ENCODE results near the gene REL.

REL gene

DNA sequence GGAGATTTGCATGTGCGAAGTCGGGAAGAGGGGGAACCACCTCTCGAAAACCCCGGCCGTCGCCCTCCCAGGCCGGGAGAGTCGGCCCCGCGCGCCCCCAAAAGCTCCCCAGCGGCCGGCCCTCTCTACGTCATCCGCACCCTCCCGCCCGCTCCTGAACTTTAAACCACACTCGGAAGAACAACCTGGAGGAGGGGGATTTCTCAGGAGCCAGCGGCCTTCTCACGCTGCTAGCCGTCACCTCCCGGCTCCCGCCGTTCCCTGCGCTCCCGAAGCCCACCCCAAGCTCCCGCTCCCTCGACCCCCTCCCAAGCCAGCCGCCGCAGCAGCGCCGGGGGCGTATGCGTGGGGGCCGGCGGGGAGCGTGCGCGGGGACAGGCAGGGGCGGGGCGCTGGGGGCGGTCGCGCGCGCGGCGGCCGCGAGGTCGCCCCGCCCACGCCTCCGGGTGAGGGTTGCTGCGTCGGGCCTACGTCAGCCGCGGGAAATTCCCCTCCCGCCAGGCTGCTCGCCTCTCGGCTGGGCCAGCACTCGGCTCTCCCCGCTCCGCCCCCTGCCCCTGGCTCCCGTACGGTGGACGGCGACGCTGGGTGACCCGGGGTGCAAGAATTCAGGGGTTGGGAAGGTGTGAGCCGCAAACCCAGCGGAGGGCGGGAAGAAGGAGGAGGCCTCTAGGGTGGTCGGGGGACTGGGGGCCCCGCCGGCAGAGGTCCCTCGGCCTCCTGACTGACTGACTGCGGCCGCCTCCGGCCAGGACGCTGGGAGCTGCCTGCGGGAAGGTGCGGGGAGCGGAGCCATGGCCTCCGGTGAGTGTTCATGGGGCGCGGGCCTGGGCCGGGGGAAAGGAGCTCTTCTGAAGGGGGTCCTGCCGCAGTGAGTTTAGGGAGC is at the start of gene REL:
REL (plus strand) TSS at position 528 of the 886 bp plus-strand sequence; CDS start at position 795, 267 bp downstream.
- DNase-seq: peak; percentile 98 to 100 (median 98)

- no peak for DNase-seq
Observed at GRCh38 chr2:60831921-60832320, 49.5 kb upstream of the REL start.

DNA sequence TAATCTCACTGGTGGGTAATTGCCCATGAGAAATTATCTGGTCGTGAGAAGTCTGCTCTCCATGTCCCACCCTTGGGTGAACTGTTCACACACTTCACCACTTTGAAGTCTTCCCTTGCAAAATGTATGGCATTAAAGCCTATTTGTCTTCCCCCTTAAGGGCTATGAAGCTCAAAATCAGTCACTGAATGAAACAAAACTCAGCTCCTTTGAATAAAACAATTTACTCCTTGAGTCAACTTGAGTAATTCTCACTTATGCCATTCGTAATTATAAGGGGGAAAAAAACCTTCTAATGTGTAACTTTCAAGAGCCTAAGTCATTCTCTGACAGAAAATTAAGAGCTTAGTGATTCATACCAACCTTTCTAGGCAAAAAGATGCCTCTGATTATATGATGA is 48.8 kb upstream of the REL start:
- DNase-seq: peak in 2 of 3 donors; percentile 46 to 51

- peak; percentile 93 to 98 (median 96) for DNase-seq
Observed at GRCh38 chr2:60834270-60834717, 47.1 kb upstream of the REL start.

DNA sequence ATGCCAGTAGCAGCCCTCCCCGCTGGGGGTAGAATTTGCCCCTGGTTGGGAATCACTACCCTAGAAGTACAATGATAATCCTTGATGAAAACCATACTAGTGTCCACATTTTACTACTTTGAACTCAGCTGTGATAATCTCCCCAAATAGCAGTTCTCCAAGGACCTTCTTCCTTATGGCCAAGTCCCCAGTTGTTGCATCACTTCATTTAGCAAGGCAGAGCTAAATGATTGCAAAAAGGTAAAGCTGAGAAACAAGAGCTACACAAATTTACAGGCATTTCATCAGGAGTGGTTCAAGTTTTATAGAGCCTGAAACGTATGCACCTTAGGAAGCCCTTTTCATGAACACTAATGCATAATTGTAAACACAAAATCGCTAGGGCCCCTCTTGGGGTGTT is 44.9 kb upstream of the REL start:
- peak in 2 of 3 donors; percentile 33 to 36 for DNase-seq

DNA sequence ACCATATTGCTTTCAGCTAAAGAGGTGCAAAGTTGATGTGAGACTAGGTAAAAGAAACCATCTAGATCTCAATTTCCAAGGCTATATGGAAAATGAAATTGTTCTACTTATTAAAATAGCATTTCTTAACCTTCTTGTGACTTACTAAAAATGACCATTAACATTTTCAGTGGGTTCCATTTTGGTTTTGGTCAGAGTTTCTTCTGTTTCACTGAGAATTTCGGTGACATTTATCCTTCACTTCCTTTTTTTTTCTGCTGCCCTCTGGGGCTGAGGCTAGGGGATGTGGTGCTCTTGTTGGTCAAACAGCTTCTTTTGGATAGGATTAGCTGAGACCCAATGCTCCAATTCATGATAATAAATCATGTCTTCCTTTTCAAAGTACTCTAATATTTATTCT is 44.3 kb upstream of the REL start:
- peak in 1 of 3 donors; percentile 41 for DNase-seq

DNA sequence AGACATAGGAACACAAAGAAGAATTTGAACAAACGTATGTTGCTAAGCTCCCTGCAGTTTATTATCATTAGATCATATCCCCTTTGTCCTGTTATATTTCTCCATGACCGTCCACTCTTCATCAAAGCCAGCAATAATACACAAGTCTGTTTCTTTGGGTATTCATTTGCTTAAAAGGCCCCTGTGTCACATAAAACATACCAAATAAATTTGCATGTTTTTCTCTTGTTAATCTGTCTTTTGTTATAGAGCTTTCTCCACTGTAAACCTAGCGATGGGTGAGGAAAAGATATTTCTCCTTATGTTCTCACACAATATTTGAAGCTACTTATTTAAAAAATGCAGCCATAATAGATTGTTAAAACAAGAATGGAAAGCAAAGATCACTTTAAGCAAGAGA is 42.9 kb upstream of the REL start:
- no peak for DNase-seq

DNA sequence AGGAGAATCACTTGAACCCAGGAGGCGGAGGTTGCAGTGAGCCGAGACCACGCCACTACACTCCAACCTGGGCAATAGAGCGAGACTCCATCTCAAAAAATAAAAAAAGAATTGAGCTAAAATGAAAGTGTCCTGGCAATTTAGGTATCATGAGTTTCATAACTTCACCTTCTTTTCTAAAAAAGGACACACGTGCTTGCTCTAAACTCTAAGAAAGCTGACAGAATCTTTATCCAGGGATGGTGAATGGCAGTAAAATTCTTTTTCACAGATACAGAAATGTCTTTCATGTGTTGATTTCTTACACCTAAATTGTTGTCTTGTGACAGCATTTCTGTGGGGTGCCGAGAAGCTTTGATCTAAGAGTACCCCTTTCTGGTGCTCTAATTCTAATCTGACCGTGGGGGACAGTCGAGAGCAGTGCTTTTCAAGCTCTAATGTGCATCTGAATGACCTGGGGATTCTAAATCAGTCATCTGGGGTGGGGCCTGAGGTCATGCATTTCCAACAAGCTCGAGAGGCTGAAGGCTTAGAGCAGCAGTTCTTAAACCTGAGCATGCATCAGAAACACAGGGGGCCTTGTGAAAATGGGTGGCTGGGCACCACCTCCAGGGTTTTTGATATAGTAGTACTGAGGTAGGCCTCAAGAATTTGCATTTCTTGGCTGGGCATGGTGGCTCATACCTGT is 42.1 kb upstream of the REL start:
- DNase-seq: no peak

DNA sequence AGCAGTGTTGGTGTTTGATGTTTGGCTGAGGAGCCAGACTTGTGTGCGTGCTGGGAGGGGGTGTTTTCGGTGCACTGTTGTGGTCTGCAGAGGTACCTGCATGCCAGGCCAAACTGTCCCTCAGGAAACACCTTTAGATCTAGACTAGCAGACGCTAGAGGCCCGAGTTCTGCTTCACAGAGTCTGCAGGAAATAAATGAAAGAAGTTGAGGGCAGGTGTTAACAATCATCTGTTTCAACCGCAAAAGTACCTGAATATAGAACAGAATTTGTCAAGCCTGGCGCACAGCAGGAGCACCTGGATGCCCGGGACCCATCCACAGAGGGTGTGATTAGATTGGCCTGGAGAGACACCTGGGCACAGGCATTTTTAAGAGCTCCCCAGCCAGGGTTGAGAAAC is 40.5 kb upstream of the REL start:
- no peak for DNase-seq

DNA sequence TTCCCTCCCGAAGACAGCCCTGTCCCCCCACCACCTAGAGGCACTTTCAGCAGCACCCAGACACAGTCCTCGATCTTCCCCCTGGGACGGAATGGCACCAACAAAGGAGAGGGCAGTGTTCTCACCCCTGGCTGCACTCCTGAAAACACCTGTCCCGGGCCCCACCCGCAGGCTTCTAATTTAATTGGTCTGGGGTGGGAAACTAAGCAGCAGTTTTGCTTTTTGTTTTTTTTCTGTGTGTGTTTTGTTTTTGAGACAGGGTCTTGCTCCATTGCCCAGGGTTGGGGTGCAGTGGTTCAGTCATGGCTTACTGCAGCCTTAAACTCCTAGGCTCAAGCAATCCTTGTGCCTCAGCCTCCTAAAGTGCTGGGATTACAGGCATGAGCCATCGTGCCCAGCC is 38.4 kb upstream of the REL start:
- DNase-seq: no peak

DNA sequence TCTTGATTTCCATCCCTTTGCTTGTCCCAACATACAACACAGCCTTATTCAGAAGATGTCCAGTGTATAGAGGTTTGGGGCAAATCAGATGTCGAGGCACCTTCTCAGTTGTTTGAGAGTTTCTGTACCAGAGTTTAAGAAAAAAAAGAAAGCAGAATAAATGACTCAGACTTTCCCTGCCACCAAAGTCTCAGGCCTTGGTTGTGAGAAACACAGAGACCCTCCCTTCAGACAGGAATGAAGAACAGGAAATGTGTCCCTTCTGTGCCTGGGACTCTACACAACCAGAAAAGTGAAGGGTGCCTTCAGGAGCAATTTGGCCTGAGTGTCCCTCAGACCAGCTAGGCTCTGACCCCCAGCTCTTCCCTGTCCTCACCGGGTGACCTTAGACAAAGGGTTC is 37.3 kb upstream of the REL start:
- peak in 2 of 3 donors; percentile 26 to 37 for DNase-seq

- peak; percentile 58 to 78 (median 60) for DNase-seq
Observed at GRCh38 chr2:60847854-60848253, 33.5 kb upstream of the REL start.

- peak in 2 of 3 donors; percentile 35 to 56 for DNase-seq
Observed at GRCh38 chr2:60849187-60849586, 32.2 kb upstream of the REL start.

DNA sequence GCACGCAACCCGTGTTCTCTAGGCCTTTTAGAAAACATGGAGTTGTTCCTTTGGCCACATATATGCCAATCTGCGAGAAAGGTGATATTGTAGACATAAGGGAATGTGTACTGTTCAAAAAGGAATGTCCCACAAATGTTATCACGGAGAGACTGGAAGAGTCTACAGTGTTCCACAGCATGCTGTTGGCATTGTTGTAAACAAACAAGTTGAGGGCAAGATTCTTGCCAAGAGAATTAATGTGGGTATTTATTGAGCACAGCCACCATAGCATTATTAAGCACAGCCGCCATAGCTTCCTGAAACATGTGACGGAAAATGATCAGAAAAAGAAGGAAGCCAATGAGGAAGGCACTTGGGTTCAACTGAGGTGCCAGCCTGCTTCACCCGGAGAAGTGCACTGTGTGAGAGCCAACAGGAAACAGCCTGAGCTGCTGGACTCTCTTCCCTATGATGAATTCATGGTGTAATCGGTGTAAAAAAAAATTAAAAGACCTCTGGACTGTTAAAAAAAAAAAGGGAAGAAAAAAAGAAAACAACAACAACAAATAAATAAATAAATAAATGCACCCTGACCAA is 29.0 kb upstream of the REL start:
- DNase-seq: peak; percentile 75 to 86 (median 76)

GRCh38 chr2:60853531-60853930 is 27.8 kb upstream of the REL start:
- peak; percentile 75 to 86 (median 75) for DNase-seq

DNA sequence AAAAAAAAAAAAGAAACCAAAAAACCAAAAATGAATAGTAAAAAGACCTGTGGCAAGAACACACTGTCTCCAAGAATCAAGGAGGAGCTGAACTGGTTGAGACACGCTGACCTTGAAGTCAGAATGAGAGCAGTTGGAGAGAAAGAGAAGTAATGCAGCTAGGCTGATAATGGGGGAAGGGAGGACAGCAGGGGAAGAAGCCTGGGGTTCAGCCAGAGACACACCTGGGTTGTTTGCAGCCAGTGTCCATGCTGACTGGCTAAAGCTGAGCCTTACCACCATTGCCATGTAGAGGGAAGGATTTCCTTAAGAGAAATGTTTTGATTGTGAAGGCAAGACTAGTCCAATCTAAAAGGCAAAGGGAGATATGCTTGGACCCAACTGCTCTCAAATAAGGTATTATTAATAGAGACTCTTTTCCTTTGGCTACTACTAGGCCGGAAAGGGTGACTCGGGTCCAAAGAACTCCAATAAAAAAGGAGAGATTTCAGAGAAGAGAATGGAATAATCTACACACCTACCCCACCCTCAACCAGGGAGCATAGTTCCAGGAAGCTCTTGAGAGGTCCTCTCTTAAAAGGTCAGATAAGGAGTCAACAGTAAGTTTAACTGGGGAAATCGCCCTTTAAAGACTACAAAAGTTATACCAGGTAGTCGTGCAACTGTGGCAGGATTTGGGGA is 25.2 kb upstream of the REL start:
- DNase-seq: no peak

GRCh38 chr2:60857056-60857455 is 24.3 kb upstream of the REL start:
- peak; percentile 53 to 84 (median 74) for DNase-seq

DNA sequence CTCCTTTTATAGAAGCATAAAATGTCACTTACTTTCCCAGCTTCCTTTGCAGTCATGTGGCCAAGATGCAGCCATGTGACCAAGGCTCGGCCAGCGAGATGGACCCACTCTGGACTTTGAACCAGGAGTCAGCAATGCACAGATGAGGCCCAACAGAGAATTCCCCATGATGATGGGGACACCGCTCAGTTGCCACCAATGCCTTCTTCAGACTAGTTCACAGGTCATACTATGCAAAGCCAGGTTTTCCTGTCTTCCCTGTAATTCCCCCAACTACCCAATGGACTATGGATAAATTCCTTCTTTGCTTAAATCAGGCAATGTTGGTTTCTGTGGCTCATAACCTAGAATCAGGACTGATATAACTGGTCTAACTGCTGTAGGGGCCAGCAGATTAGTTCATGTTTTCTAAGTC is 22.5 kb upstream of the REL start:
- DNase-seq: peak in 2 of 3 donors; percentile 28 to 46

DNA sequence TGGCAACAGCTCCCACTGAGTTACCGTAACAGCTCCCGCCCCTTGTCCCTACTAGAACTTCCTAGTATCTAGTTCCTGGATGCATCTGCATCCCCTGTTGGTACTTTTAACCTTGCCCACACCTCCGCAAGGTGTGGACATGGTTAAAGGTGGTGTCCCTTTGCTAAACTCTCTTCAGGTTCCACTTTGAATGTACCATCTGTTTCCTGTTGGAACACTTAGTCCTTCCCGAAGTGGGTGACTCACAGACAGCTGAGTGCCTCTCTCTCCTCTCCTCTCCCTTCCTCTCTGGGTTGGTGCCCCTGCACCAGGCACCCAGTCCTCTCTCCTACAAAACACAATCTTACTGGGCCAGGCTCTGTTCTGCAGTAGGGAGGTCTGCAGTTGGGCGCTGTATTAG is 19.6 kb upstream of the REL start:
- peak in 2 of 3 donors; percentile 47 to 59 for DNase-seq

DNA sequence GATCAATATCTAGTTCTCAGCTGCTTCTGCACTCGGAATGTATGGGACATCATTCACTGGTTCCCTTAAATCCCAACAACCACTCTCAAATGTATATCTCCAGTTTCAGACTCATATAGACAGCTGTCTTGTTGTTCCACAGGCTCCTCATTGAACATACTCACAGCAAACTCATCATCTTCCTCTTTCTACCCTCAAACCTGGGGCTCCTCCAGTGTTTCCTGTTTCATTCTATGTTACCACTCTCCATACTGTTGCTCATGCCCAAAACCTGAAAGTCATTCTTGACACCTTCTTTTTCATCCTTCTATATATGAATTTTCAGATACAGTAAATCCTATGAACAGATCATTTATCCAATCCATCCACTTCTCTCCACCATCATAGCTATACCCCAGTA is 18.7 kb upstream of the REL start:
- peak in 1 of 3 donors; percentile 20 for DNase-seq

DNA sequence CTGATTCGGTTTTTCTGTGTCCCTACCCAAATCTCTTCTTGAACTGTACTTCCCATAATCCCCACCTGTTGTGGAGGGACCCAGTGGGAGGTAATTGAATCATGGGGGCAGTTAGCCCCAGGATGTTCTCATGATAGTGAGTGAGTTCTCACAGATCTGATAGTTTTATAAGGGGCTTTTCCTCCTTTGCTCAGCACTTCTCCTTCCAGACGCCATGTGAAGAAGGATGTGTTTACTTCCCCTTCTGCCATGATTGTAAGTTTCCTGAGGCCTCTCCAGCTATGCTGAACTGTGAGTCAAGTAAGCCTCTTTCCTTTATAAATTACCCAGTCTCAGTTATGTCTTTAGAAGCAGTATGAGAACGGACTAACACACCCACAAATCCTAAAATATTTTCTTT is 16.0 kb upstream of the REL start:
- DNase-seq: peak in 2 of 3 donors; percentile 28 to 41

DNA sequence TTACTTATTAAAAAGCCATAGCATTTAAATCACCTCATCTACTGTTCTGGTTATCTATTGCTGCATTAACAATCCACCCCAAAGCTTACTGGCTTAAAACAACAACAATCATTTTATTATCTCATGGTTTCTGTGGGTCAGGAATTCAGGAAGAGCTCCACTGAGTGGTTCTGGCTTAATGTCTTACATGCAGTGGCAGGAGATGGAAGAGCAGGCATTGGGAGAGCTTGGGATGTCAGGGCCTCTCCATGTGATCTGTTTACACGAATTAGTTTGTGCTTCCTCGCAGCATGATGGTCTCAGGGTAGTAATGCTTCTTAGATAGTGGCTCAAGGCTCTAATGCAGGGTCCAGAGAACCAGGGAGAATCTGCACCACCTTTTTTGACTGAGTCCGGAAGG is 14.4 kb upstream of the REL start:
- no peak for DNase-seq

- DNase-seq: peak; percentile 72 to 90 (median 84)
Observed at GRCh38 chr2:60867848-60868247, 13.5 kb upstream of the REL start.
